Measurements from ENCODE around the gene RNF31.

DNA sequence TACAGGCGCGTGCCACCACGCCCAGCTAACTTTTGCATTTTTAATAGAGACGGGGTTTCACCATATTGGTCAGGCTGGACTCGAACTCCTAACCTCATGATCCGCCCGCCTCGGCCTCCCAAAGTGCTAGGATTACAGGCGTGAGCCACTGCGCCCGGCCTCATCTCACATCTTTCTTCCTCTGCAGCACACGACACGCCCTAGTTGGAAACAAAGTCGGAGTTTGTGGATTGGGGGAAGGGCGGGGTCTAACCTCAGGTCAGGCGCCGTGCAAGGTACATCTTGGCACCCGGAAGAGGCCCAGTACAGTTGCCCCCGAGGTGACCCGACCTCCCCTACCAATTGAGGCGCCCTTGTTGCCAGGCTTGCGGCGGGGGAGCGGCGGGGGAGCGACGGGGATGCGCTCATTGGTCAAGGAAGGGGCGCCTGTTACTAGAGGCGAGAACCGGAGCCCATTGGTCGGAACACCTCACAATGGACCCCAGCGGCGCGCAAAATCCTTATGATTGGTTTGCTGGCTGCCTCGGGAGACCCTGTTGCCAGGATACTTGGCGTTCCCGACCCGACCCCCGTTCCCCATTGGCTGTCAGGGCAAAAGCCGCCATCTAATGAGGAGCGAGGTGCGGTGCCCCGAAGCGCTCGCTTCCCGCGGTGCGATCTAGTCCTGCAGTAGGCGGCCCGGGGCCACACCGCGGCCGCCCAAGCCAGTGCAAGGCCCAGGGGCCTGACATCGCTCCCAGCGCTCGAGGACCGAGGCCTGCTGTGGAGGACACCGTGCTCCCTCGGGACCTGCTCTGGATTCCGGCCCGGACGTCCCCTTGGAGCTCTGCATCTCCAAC, 24.3 kb downstream of the RNF31 start, which contains the start of gene REC8:
- TF ChIP-seq, protein P1, sequence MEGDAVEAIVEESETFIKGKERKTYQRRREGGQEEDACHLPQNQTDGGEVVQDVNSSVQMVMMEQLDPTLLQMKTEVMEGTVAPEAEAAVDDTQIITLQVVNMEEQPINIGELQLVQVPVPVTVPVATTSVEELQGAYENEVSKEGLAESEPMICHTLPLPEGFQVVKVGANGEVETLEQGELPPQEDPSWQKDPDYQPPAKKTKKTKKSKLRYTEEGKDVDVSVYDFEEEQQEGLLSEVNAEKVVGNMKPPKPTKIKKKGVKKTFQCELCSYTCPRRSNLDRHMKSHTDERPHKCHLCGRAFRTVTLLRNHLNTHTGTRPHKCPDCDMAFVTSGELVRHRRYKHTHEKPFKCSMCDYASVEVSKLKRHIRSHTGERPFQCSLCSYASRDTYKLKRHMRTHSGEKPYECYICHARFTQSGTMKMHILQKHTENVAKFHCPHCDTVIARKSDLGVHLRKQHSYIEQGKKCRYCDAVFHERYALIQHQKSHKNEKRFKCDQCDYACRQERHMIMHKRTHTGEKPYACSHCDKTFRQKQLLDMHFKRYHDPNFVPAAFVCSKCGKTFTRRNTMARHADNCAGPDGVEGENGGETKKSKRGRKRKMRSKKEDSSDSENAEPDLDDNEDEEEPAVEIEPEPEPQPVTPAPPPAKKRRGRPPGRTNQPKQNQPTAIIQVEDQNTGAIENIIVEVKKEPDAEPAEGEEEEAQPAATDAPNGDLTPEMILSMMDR (IDR thresholded peaks at IDR 0.05), result no peak
- no peak for TF ChIP-seq ZFX (IDR thresholded peaks at IDR 0.05; ENCODE audit: borderline replicate concordance)

Data from 22Rv1 (cell line).